DND-41 (cell line): ENCODE results near the gene DIRAS1.

ENCODE experiments used
- ATAC-seq: fragments of 200-7000 bp; cut with Tn5 transposase; 3 replicates; pipeline ENCODE4 v1.9.1; 2021; ENCODE audit warnings: low read depth; ENCODE audit not compliant: insufficient read depth
- DNase-seq: peaks from one replicate; pipeline ENCODE4 v3.0.0-alpha.2; 2020
- H2AFZ ChIP-seq: 2 replicates; pipeline ENCODE4 v1.6.0; 2012; ENCODE audit warnings: low read depth, low read length
- H3K27ac ChIP-seq: 2 replicates; pipeline ENCODE4 v1.5.1; 2012; ENCODE audit warnings: low read length, inconsistent platforms
- H3K27me3 ChIP-seq: fragments of 200-600 bp; sonication (generic); 2 replicates; pipeline ENCODE4 v1.6.0; 2012; ENCODE audit warnings: low read length, mild to moderate bottlenecking, inconsistent platforms; ENCODE audit not compliant: insufficient read depth, poor library complexity
- H3K36me3 ChIP-seq: 2 replicates; pipeline ENCODE4 v1.5.1; 2012; ENCODE audit warnings: low read length, inconsistent platforms; ENCODE audit not compliant: insufficient read depth
- H3K4me1 ChIP-seq: 2 replicates; pipeline ENCODE4 v1.5.1; 2012; ENCODE audit warnings: mild to moderate bottlenecking, low read length; ENCODE audit not compliant: insufficient read depth
- H3K4me2 ChIP-seq: 2 replicates; pipeline ENCODE4 v1.6.0; 2012; ENCODE audit warnings: mild to moderate bottlenecking, moderate library complexity, low read length, inconsistent platforms; ENCODE audit not compliant: insufficient read depth
- H3K4me3 ChIP-seq, 2 experiments: fragments of 200-600 bp in 1 of 2; shearing (Covaris generic) in 1 of 2; 2 replicates each; pipeline ENCODE4 v1.5.1; 2012 to 2016; ENCODE audit warnings: inconsistent platforms in 2 of 2, low read length in 2 of 2, mild to moderate bottlenecking in 2 of 2, low read depth in 1 of 2, moderate library complexity in 1 of 2
- H3K79me2 ChIP-seq: 2 replicates; pipeline ENCODE4 v1.6.0; 2012; ENCODE audit warnings: low read length, inconsistent platforms; ENCODE audit not compliant: insufficient read depth
- H3K9ac ChIP-seq: 2 replicates; pipeline ENCODE4 v1.6.0; 2012; ENCODE audit warnings: low read depth, mild to moderate bottlenecking, inconsistent platforms, low read length, moderate library complexity
- H3K9me3 ChIP-seq: 2 replicates; pipeline ENCODE4 v1.5.1; 2012; ENCODE audit warnings: low read length, moderate library complexity, mild to moderate bottlenecking, inconsistent platforms; ENCODE audit not compliant: insufficient read depth, severe bottlenecking
- H4K20me1 ChIP-seq: 2 replicates; pipeline ENCODE4 v1.6.0; 2012; ENCODE audit warnings: low read length; ENCODE audit not compliant: insufficient read depth
- EZH2 ChIP-seq: IDR thresholded peaks from 3 replicates; pipeline ENCODE4 v1.6.1; 2012; ENCODE audit warnings: borderline replicate concordance, low read depth, mild to moderate bottlenecking, moderate library complexity, low read length, inconsistent platforms; ENCODE audit not compliant: severe bottlenecking
- TF ChIP-seq, protein P1 (sequence below): IDR thresholded peaks from 2 replicates; pipeline ENCODE4 v1.5.1; 2012; ENCODE audit warnings: borderline replicate concordance, low read length, moderate library complexity, mild to moderate bottlenecking; ENCODE audit not compliant: poor library complexity, severe bottlenecking; ENCODE audit errors: extremely low read depth

The DIRAS1 gene

DNA sequence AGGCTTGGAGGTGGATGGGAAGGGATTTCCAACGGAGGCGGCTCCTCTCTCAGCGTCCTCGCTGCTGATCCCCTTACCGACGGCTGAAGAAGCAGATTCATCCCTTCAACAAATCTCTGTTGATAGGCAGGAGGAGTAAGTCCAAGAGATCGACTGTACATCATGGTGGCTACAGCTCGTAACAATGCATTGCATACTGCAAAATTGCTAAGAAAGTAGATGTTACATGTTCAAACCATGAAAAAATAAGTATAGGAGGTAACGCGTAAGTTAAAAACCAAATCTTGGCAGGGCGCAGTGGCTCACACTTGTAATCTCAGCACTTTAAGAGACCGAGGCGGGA is 19.1 kb upstream of the DIRAS1 start:
- Histone ChIP-seq H3K9me3 (peaks cover 3% of the 10 kb centered on the region), H2AFZ (peak overlapping the region; percentile 48; the same call in 1 of the 2 replicates), H3K9ac (no peak overlapping the region), H3K4me1 (peaks cover 21% of the 10 kb centered on the region), H3K36me3 (peaks cover 26% of the 10 kb centered on the region), H3K27me3 (no peaks in the 10 kb centered on the region), H3K79me2 (peaks cover 33% of the 10 kb centered on the region), H3K4me3 (peak overlapping the region in 1 of 2 experiments; percentile 20; a peak in 1 of 4 replicates), H4K20me1 (peaks cover 23% of the 10 kb centered on the region), H3K27ac (no peak overlapping the region), H3K4me2 (peak overlapping the region; percentile 45; the same call in 1 of the 2 replicates)
- no peak for DNase-seq
- no peak for ATAC-seq
- TF ChIP-seq, protein P1, sequence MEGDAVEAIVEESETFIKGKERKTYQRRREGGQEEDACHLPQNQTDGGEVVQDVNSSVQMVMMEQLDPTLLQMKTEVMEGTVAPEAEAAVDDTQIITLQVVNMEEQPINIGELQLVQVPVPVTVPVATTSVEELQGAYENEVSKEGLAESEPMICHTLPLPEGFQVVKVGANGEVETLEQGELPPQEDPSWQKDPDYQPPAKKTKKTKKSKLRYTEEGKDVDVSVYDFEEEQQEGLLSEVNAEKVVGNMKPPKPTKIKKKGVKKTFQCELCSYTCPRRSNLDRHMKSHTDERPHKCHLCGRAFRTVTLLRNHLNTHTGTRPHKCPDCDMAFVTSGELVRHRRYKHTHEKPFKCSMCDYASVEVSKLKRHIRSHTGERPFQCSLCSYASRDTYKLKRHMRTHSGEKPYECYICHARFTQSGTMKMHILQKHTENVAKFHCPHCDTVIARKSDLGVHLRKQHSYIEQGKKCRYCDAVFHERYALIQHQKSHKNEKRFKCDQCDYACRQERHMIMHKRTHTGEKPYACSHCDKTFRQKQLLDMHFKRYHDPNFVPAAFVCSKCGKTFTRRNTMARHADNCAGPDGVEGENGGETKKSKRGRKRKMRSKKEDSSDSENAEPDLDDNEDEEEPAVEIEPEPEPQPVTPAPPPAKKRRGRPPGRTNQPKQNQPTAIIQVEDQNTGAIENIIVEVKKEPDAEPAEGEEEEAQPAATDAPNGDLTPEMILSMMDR, result no peak
- no peak for TF ChIP-seq EZH2

DNA sequence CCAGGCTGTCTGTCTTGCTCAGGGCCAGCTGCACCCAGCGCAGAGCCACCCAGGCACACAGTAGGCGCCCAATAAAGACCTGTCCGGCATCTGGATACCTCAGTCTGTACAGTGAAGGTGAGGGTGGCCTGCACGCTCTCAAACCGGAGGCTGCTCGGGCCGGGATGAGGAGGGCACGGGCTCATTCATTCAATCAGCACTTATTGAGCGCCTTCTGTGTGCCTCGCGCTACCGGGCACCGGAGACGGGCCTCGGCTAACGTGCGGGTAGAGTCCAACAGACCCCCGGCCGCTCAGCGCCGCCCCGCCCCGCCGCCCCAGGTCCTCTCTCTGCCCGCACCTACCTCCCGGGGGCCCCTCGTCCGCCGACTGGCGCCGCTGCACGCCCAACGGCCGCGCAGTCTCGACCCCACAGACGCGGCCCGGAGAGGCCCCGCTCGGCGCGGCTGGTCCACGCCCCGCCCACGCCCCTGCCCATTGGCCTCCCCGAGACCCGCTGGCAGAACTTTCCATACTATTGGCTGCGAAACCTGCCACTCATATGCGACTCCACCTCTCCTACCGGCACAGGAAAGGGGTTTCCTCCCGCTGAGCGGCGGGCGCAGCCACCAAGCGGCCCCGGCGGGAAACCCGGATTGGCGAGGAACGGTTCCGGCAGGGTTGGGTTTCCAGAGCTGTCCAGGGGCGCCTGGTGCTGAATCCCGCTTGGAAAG is 18.6 kb upstream of the DIRAS1 start, which contains the start of gene SLC39A3:
SLC39A3 (minus strand) TSS at position 416 of the 712 bp plus-strand sequence. CDS start 2,760 bp downstream, outside the sequence.
- peak; percentile 99 for ATAC-seq
- Histone ChIP-seq H3K4me2 (peak within 1 kb of the TSS; percentile 97), H3K27ac (peak within 1 kb of the TSS; percentile 69), H4K20me1 (peaks cover 26% of the 10 kb centered on the region), H3K4me1 (peaks cover 21% of the 10 kb centered on the region), H3K9me3 (peaks cover 3% of the 10 kb centered on the region), H2AFZ (peak within 1 kb of the TSS; percentile 53), H3K9ac (peak within 1 kb of the TSS; percentile 73), H3K36me3 (peaks cover 31% of the 10 kb centered on the region), H3K4me3 (peak within 1 kb of the TSS; percentile 80 to 92), H3K27me3 (no peaks in the 10 kb centered on the region), H3K79me2 (peaks cover 33% of the 10 kb centered on the region)
- TF ChIP-seq, protein P1, result no peak
- no peak for TF ChIP-seq EZH2
- DNase-seq, result peak; percentile 100

DNA sequence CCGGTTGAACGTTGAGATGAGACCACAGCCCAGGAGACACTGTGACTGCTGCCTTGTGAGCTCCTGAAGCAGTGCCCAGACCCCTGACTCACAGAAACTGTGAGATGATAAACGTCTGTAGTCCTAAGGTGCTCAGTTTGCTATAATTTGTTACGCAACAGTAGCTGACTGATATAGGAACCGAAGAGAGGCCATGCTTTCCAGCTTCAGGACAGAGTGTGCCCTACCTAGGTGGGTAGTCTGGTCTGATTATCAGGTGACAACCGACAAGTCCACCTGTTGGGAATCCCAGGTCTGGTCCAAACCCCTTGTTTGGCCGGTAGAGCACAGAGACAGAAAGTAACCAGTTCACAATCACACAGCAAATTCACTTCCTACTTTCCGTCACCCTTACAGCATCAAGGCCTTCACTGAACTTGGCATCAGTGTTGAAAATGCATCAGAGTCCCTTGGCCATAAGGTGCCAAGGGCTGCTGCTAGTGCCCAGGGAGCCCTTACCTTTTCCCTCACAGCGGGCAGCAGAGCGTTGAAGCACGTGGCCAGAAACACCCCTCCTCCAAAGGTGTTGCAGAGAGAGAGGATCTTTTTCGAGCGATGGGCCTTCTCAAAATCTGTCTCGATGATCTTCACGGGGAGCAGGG is 15.5 kb upstream of the DIRAS1 start:
- H2AFZ ChIP-seq, result no peak overlapping the region
- H3K4me3 ChIP-seq, result 0 out of 4 replicates have a peak overlapping the region, but pooled peaks of 1 of the 2 experiments have one; percentile 4
- peaks cover 21% of the 10 kb centered on the region for H3K4me1 ChIP-seq
- H3K36me3 ChIP-seq, result peaks cover 55% of the 10 kb centered on the region
- DNase-seq, result no peak
- peaks cover 31% of the 10 kb centered on the region for H4K20me1 ChIP-seq
- H3K27me3 ChIP-seq, result no peaks in the 10 kb centered on the region
- H3K9ac ChIP-seq, result no peak overlapping the region
- no peak overlapping the region; the same call in 1 of the 2 replicates for H3K4me2 ChIP-seq
- peaks cover 3% of the 10 kb centered on the region for H3K9me3 ChIP-seq
- TF ChIP-seq, protein P1, result no peak
- no peak for TF ChIP-seq EZH2
- H3K79me2 ChIP-seq, result peaks cover 33% of the 10 kb centered on the region
- no peak overlapping the region for H3K27ac ChIP-seq
- ATAC-seq, result no peak
